ENCODE data around the gene BRME1. TPM values are rescaled to one million over a fixed set of nuclear protein-coding genes. Genes with fewer than 3 reads are reported as not detected.

BRME1 gene
- total RNA-seq, result 1 to 10 TPM in 3 of 4 donors, not detected in 1; 1.9 to 2.4 (median 2.2) TPM

GRCh38 chr19:13905634-13906520, at the start of gene BRME1, which contains the start of gene CC2D1A:
Gene BRME1 (minus strand): TSS chr19:13906117. CDS start chr19:13904892, 1,225 bp downstream.
Gene CC2D1A (plus strand): TSS chr19:13906201. CDS start chr19:13906442, 241 bp downstream.
- TF ChIP-seq POLR2A (IDR thresholded peaks at IDR 0.05) (peak; percentile 40 to 62), CTCF (IDR thresholded peaks at IDR 0.05) (peak in 3 of 4 experiments; percentile 20 to 22 (median 20)), POLR2AphosphoS5 (IDR thresholded peaks at IDR 0.05) (peak; percentile 55), EP300 (IDR thresholded peaks at IDR 0.05) (no peak)
- WGBS, 2 donors (ENCODE audit: low coverage in 1 of 2), result 17 to 24% methylated on average over 10 to 17 of the region's 86 CpGs
- no peaks in the 10 kb centered on the region for H3K9me3 ChIP-seq
- H3K4me3 ChIP-seq, result peak within 1 kb of the TSS; percentile 73 to 85
- H3K4me1 ChIP-seq, result peaks cover 0 to 21% (median 7%) of the 10 kb centered on the region in 3 donors
- ATAC-seq, result peak; percentile 99
- peaks cover 0 to 22% of the 10 kb centered on the region in 2 donors for H3K36me3 ChIP-seq
- peak within 1 kb of the TSS; percentile 8 to 82 (median 70) for H3K27ac ChIP-seq
- no peaks in the 10 kb centered on the region for H3K27me3 ChIP-seq

- Histone ChIP-seq H3K4me3 (no peak overlapping the region), H3K9me3 (no peaks in the 10 kb centered on the region), H3K36me3 (peaks cover 0 to 52% of the 10 kb centered on the region in 2 donors), H3K4me1 (peaks cover 0 to 27% (median 13%) of the 10 kb centered on the region in 3 donors), H3K27me3 (no peaks in the 10 kb centered on the region), H3K27ac (no peak overlapping the region)
- 40 to 94% methylated on average over 1 to 5 of the region's 15 CpGs for WGBS, 2 donors (ENCODE audit: low coverage in 1 of 2)
- no peak for ATAC-seq
- no peak for TF ChIP-seq CTCF (IDR thresholded peaks at IDR 0.05)
- TF ChIP-seq POLR2A (IDR thresholded peaks at IDR 0.05), result no peak
- no peak for TF ChIP-seq EP300 (IDR thresholded peaks at IDR 0.05)
- TF ChIP-seq POLR2AphosphoS5 (IDR thresholded peaks at IDR 0.05), result no peak
Observed at GRCh38 chr19:13954185-13954584, 48.3 kb upstream of the BRME1 start.

GRCh38 chr19:13952931-13953531, 47.1 kb upstream of the BRME1 start:
- WGBS, 2 donors (ENCODE audit: low coverage in 1 of 2), result 0% methylated on average over 1 to 6 of the region's 13 CpGs
- TF ChIP-seq EP300 (IDR thresholded peaks at IDR 0.05) (no peak), POLR2AphosphoS5 (IDR thresholded peaks at IDR 0.05) (no peak), POLR2A (IDR thresholded peaks at IDR 0.05) (no peak), CTCF (IDR thresholded peaks at IDR 0.05) (no peak)
- Histone ChIP-seq H3K27ac (peak overlapping the region in 3 of 4 donors; percentile 84 to 92 (median 84)), H3K36me3 (peaks cover 0 to 41% of the 10 kb centered on the region in 2 donors), H3K9me3 (no peaks in the 10 kb centered on the region), H3K4me3 (peak overlapping the region; percentile 54 to 95), H3K27me3 (no peaks in the 10 kb centered on the region), H3K4me1 (peaks cover 0 to 27% (median 13%) of the 10 kb centered on the region in 3 donors)
- ATAC-seq, result no peak

- peak within 1 kb of the TSS; percentile 11 to 92 (median 84) for H3K27ac ChIP-seq
- TF ChIP-seq POLR2AphosphoS5 (IDR thresholded peaks at IDR 0.05), result peak; percentile 60
- no peak for TF ChIP-seq POLR2A (IDR thresholded peaks at IDR 0.05)
- peaks cover 0 to 27% (median 13%) of the 10 kb centered on the region in 3 donors for H3K4me1 ChIP-seq
- H3K4me3 ChIP-seq, result peak within 1 kb of the TSS; percentile 54 to 95
- peaks cover 0 to 34% of the 10 kb centered on the region in 2 donors for H3K36me3 ChIP-seq
- peak; percentile 100 for ATAC-seq
- no peaks in the 10 kb centered on the region for H3K27me3 ChIP-seq
- WGBS, 2 donors (ENCODE audit: low coverage in 1 of 2), result 0 to 1% methylated on average over 16 to 29 of the region's 65 CpGs
- no peaks in the 10 kb centered on the region for H3K9me3 ChIP-seq
Observed at GRCh38 chr19:13952154-13952930, 46.4 kb upstream of the BRME1 start, which contains the start of gene DCAF15. Gene DCAF15 (plus strand): TSS chr19:13952509. CDS start chr19:13952513, 4 bp downstream.
